ENCODE measurements around the gene CTDSPL. TPM values are rescaled to one million over a fixed set of nuclear protein-coding genes. Genes with fewer than 3 reads are reported as not detected.

The CTDSPL gene
- total and polyA plus RNA-seq, 2 of the 13 experiments (the other 11 are each of a cell fraction or from before 2014, with no cell fraction given) = 26.1 to 142 TPM

GRCh38 chr3:37905987-37906674 is 44.5 kb downstream of the CTDSPL start:
- peak overlapping the region in 1 of 3 experiments; percentile 31; a peak in 1 of 6 replicates for H3K4me3 ChIP-seq (replicated peaks in 1 of 3; ENCODE audit: insufficient read depth in 1 of 3, low read depth in 2 of 3, low read length in 3 of 3)
- BruUV-seq (replicated peaks) = no TSS peak
- ChIA-PET POLR2A (interaction anchor here (1.2 to 6.9 kb wide), 10 partner anchors 13 to 98 kb away, joined by 3 to 72 read pairs (median 4); no protein-coding TSS in a partner anchor), CTCF (ENCODE audit: low intra/inter-chr PET ratio, low total read pairs) (no interaction called here)
- peak overlapping the region; percentile 68 for H3K4me2 ChIP-seq (ENCODE audit: low read depth, low read length)
- no peaks in the 10 kb centered on the region for H4K20me1 ChIP-seq (ENCODE audit: insufficient read depth, low read length)
- no peaks in the 10 kb centered on the region for H3K27me3 ChIP-seq (ENCODE audit: control insufficient read depth in 1 of 2, insufficient read depth in 2 of 2, low read length in 2 of 2)
- peaks cover 100% of the 10 kb centered on the region for H3K4me1 ChIP-seq (ENCODE audit: insufficient read depth, low read length)
- peaks cover 67% of the 10 kb centered on the region for H3K79me2 ChIP-seq (ENCODE audit: insufficient read depth, low read length)
- peak overlapping the region; percentile 88 for H3K27ac ChIP-seq (ENCODE audit: extremely low read length, insufficient read depth, low read length)
- H2AFZ ChIP-seq (ENCODE audit: low read length) = no peak overlapping the region
- in situ Hi-C loops (cut with HindIII; ENCODE audit: extremely low pct_ligation_motif_present, low pct_unique_long_range_greater_than_20kb) (no loop called here), intact Hi-C loops (cut with micrococcal nuclease; ENCODE audit: unreplicated experiment) (loop anchor here (1.0 to 2.0 kb wide), 3 partner anchors 43 to 95 kb away; no protein-coding TSS in a partner anchor)
- WGBS (ENCODE audit: low lambda C conversion rate) = 23% methylated on average over 8 of the region's 8 CpGs
- FAIRE-seq (peak; percentile 66), ATAC-seq (peak; percentile 92), DNase-seq (ENCODE audit: low spot score) (peak; percentile 93)
- H3K9me3 ChIP-seq (ENCODE audit: low read length) = no peaks in the 10 kb centered on the region
- peaks cover 2 to 8% of the 10 kb centered on the region in 2 experiments; a peak in 3 of 5 replicates for H3K36me3 ChIP-seq (replicated peaks in 1 of 2; ENCODE audit: control insufficient read depth in 1 of 2, insufficient read depth in 2 of 2, low read length in 2 of 2)
- peak overlapping the region; percentile 72 for H3K9ac ChIP-seq (ENCODE audit: insufficient read depth, low read depth, low read length)
- TF ChIP-seq RELA (CRISPR knock-in tag; IDR thresholded peaks at IDR 0.05) (no peak), ZNF773 (CRISPR knock-in tag; IDR thresholded peaks at IDR 0.05; ENCODE audit: borderline replicate concordance) (no peak), ZNF441 (CRISPR knock-in tag; IDR thresholded peaks at IDR 0.05; ENCODE audit: borderline replicate concordance) (peak; percentile 48; the same call in 1 of the 2 replicates), ZNF496 (CRISPR knock-in tag; IDR thresholded peaks at IDR 0.05; ENCODE audit: insufficient replicate concordance) (no peak), KDM5B (CRISPR knock-in tag; IDR thresholded peaks at IDR 0.05; ENCODE audit: borderline replicate concordance) (peak; percentile 56; the same call in 1 of the 2 replicates), ZNF44 (CRISPR knock-in tag; IDR thresholded peaks at IDR 0.05) (no peak), KLF11 (CRISPR knock-in tag; IDR thresholded peaks at IDR 0.05) (no peak; the same call in 1 of the 2 replicates), MIXL1 (CRISPR knock-in tag; IDR thresholded peaks at IDR 0.05) (peak; percentile 78; the same call in 1 of the 2 replicates), NR2F2 (IDR thresholded peaks at IDR 0.05; ENCODE audit: borderline replicate concordance, low read depth) (peak; percentile 66; the same call in 1 of the 2 replicates), MEF2D (CRISPR knock-in tag; IDR thresholded peaks at IDR 0.05) (peak; percentile 39; the same call in 1 of the 2 replicates), ZNF598 (CRISPR knock-in tag; IDR thresholded peaks at IDR 0.05; ENCODE audit: borderline replicate concordance) (no peak), FOXA1 (IDR thresholded peaks at IDR 0.05) (no peak), FOXA1 (CRISPR knock-in tag; IDR thresholded peaks at IDR 0.05) (peak; percentile 54; the same call in 1 of the 2 replicates), ZNF124 (CRISPR knock-in tag; IDR thresholded peaks at IDR 0.05) (0 out of 2 replicates have a peak, but pooled peaks have one; percentile 34), NFKBIZ (CRISPR knock-in tag; IDR thresholded peaks at IDR 0.05) (no peak), MXI1 (IDR thresholded peaks at IDR 0.05; ENCODE audit: borderline replicate concordance, low read depth, low read length) (no peak), E2F5 (CRISPR knock-in tag; conservative IDR thresholded peaks at IDR 0.05) (no peak), MED13 (CRISPR knock-in tag; IDR thresholded peaks at IDR 0.05) (0 out of 2 replicates have a peak, but pooled peaks have one; percentile 65), ZBTB42 (CRISPR knock-in tag; IDR thresholded peaks at IDR 0.05) (no peak), ZNF160 (CRISPR knock-in tag; IDR thresholded peaks at IDR 0.05) (0 out of 2 replicates have a peak, but pooled peaks have one; percentile 37), CREB1 (IDR thresholded peaks at IDR 0.05) (no peak), CREB1 (CRISPR knock-in tag; IDR thresholded peaks at IDR 0.05) (peak; percentile 30; the same call in 1 of the 2 replicates), FOXK1 (CRISPR knock-in tag; IDR thresholded peaks at IDR 0.05; ENCODE audit: borderline replicate concordance, low read depth) (peak; percentile 63; the same call in 1 of the 2 replicates), ZMYM3 (CRISPR knock-in tag; IDR thresholded peaks at IDR 0.05) (peak; percentile 58; the same call in 1 of the 2 replicates), ASH2L (IDR thresholded peaks at IDR 0.05; ENCODE audit: insufficient read length, low read depth, low read length) (peak; percentile 43)
- TF ChIP-seq, protein P1, sequence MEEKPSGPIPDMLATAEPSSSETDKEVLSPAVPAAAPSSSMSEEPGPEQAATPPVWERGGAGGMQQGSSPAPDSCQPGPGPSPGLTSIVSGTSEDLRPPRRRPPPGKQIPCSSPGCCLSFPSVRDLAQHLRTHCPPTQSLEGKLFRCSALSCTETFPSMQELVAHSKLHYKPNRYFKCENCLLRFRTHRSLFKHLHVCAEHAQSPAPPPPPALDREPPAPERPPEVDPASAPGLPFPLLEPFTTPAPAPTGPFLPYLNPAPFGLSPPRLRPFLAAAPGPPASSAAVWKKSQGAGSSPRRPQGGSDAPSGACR (CRISPR knock-in tag; IDR thresholded peaks at IDR 0.05) = 0 out of 2 replicates have a peak, but pooled peaks have one; percentile 43

All from HepG2 (cell line).